Caco-2 (cell line): ENCODE measurements around the gene GABRD. TPM values are rescaled to one million over a fixed set of nuclear protein-coding genes. Genes with fewer than 3 reads are reported as not detected.

Source experiments
- BruUV-seq: library from RNA; stranded (reverse); fragments of 400-500 nt; replicated peaks from 2 replicates; lab custom pipeline; 2021; lab: Mats Ljungman, UMichigan
- CTCF ChIA-PET: fragments of 300-600 bp; sonication (Branson Sonifier 250); formaldehyde crosslinking; loops from one replicate; lab custom pipeline; 2022; ENCODE audit warnings: antibody characterized with exemption; lab: Charles Lee
- POLR2A ChIA-PET: fragments of 300-600 bp; sonication (Branson Sonifier 250); formaldehyde crosslinking; loops from one replicate; lab custom pipeline; 2022; ENCODE audit warnings: antibody characterized with exemption; lab: Charles Lee
- DNase-seq, 2 experiments: peaks; one replicate each; pipeline versions ENCODE4 v3.0.0 to v3.0.0-alpha.2; 2020 to 2022
- H3K27me3 ChIP-seq: replicated peaks from 2 replicates; pipeline ENCODE4 v1.6.0; 2011; ENCODE audit warnings: low read length; ENCODE audit not compliant: control insufficient read depth, insufficient read depth
- H3K36me3 ChIP-seq: 2 replicates; pipeline ENCODE4 v1.5.1; 2011; ENCODE audit warnings: low read length; ENCODE audit not compliant: control insufficient read depth, insufficient read depth
- H3K4me1 ChIP-seq: fragments of 250-450 bp; sonication (Bioruptor Pico); 2 replicates; pipeline ENCODE4 v1.5.1; 2020; ENCODE audit warnings: mild to moderate bottlenecking
- H3K4me3 ChIP-seq: 2 replicates; pipeline ENCODE4 v1.5.1; 2011; ENCODE audit warnings: low read depth, mild to moderate bottlenecking, control low read depth, low read length
- H3K9me3 ChIP-seq: fragments of 250-450 bp; sonication (Bioruptor Pico); 2 replicates; pipeline ENCODE4 v1.5.1; 2020; ENCODE audit warnings: mild to moderate bottlenecking, moderate library complexity
- H3K27ac Mint-ChIP-seq: one replicate; pipeline ENCODE4 v1.8.0; 2022; ENCODE audit warnings: mixed read lengths; ENCODE audit not compliant: unreplicated experiment
- H3K27me3 Mint-ChIP-seq: one replicate; pipeline ENCODE4 v1.8.0; 2022; ENCODE audit warnings: mixed read lengths; ENCODE audit not compliant: insufficient read depth, unreplicated experiment
- H3K36me3 Mint-ChIP-seq: one replicate; pipeline ENCODE4 v1.8.0; 2022; ENCODE audit warnings: mild to moderate bottlenecking, mixed read lengths; ENCODE audit not compliant: insufficient read depth, unreplicated experiment
- H3K4me1 Mint-ChIP-seq: one replicate; pipeline ENCODE4 v1.8.0; 2022; ENCODE audit warnings: low read depth, mixed read lengths; ENCODE audit not compliant: unreplicated experiment
- H3K4me3 Mint-ChIP-seq: one replicate; pipeline ENCODE4 v1.8.0; 2022; ENCODE audit warnings: mild to moderate bottlenecking, moderate library complexity, mixed read lengths; ENCODE audit not compliant: unreplicated experiment
- H3K9me3 Mint-ChIP-seq: one replicate; pipeline ENCODE4 v1.8.0; 2022; ENCODE audit warnings: mixed read lengths; ENCODE audit not compliant: unreplicated experiment
- CTCF ChIP-seq, 2 experiments: fragments of 200-600 bp in 1 of 2; IDR thresholded peaks; 1 replicate in 1 of 2; 2 replicates in 1 of 2; pipeline versions ENCODE4 v1.5.1 to v1.8.0; 2011 to 2022; ENCODE audit warnings: antibody characterized with exemption in 1 of 2, control low read depth in 1 of 2, inconsistent platforms in 1 of 2, low read depth in 1 of 2, low read length in 1 of 2, mild to moderate bottlenecking in 1 of 2, moderate library complexity in 1 of 2; ENCODE audit not compliant: insufficient read depth in 1 of 2, severe bottlenecking in 1 of 2, unreplicated experiment in 1 of 2
- intact Hi-C: fragments of 100-400 bp; cut with micrococcal nuclease; formaldehyde crosslinking; loops from one replicate; pipeline ENCODE4 v1.10.0; 2022; ENCODE audit not compliant: unreplicated experiment
- total RNA-seq: library from RNA; stranded (reverse); gene quantifications from 2 replicates; pipeline ENCODE4 v1.2.3, GENCODE V29; 2022

Gene GABRD
- total RNA-seq, 1 experiment from 2014 or later = 0.34 TPM

DNA sequence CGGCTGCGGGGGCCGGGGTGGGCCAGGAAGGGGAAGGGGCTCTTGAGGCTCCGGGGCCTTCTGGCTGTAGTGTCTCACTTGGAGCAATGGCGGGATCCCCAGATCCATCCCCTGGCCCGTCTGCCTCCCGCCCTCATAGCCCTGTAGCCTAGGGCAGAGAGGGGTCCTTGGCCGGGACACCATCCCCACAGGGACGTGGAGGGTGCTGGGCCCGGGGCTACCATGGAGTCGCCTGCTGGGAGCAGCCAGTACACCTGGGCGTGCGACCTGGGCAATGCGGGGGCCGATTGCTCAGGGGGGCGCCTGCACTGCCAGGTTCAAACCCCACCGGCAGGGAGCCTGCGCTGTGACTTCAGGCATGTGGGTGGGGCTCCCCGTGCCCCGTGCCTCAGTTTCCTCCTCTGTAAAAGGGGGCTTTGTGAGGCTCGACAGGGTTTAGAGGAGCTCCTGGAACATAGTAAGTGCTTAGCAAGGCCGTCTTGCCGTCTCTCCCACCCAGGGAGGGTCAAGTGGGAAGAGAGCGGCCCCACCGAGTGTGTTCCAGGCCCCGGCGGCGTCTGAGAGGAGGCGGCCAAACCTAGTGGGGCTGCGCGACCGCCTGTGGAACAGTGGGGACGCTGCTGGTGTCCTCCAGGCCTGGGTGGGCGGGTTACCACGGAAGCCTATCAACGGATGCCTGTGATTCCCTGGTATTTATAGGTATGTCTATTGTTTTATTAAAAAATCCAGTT lies 51.8 kb downstream of the GABRD start:
- POLR2A ChIA-PET = no interaction called here
- DNase-seq = no peak

GRCh38 chr1:2072109-2072806 lies 53.1 kb downstream of the GABRD start:
- DNase-seq = peak in 1 of 2 experiments; percentile 60
- no peak overlapping the region for H3K4me3 Mint-ChIP-seq
- H3K27ac Mint-ChIP-seq = peak overlapping the region; percentile 56

More for the DNA sequence above, 51.8 kb downstream of the GABRD start:
- H3K4me3 ChIP-seq = no peak overlapping the region
- H3K9me3 ChIP-seq = no peaks in the 10 kb centered on the region
- peaks cover 3% of the 10 kb centered on the region; the same call in 1 of the 2 replicates for H3K36me3 ChIP-seq
- H3K4me1 ChIP-seq = no peaks in the 10 kb centered on the region
- Mint-ChIP-seq H3K36me3 (peaks cover 13% of the 10 kb centered on the region), H3K27ac (no peak overlapping the region), H3K27me3 (no peaks in the 10 kb centered on the region), H3K9me3 (no peaks in the 10 kb centered on the region), H3K4me3 (no peak overlapping the region), H3K4me1 (no peaks in the 10 kb centered on the region)
- CTCF ChIA-PET = no interaction called here
- intact Hi-C loops = no loop called here
- no peak for TF ChIP-seq CTCF (IDR thresholded peaks at IDR 0.05; ENCODE audit: insufficient read depth in 1 of 2, low read depth in 1 of 2, low read length in 1 of 2, severe bottlenecking in 1 of 2, unreplicated experiment in 1 of 2)
- no peaks in the 10 kb centered on the region for H3K27me3 ChIP-seq
- BruUV-seq = no TSS peak

More at GRCh38 chr1:2072109-2072806, 53.1 kb downstream of the GABRD start:
- H3K36me3 ChIP-seq = peaks cover 3% of the 10 kb centered on the region; the same call in 1 of the 2 replicates
- POLR2A ChIA-PET = no interaction called here
- Mint-ChIP-seq H3K27me3 (no peaks in the 10 kb centered on the region), H3K9me3 (peaks cover 3% of the 10 kb centered on the region), H3K4me1 (no peaks in the 10 kb centered on the region), H3K36me3 (peaks cover 19% of the 10 kb centered on the region)
- no peaks in the 10 kb centered on the region for H3K9me3 ChIP-seq
- H3K4me1 ChIP-seq = no peaks in the 10 kb centered on the region
- TF ChIP-seq CTCF (IDR thresholded peaks at IDR 0.05; ENCODE audit: insufficient read depth in 1 of 2, low read depth in 1 of 2, low read length in 1 of 2, severe bottlenecking in 1 of 2, unreplicated experiment in 1 of 2) = no peak
- BruUV-seq = no TSS peak
- H3K27me3 ChIP-seq = no peaks in the 10 kb centered on the region
- no peak overlapping the region for H3K4me3 ChIP-seq
- CTCF ChIA-PET = no interaction called here
- intact Hi-C loops = no loop called here
